ENCODE measurements around the gene CST8.

DNA sequence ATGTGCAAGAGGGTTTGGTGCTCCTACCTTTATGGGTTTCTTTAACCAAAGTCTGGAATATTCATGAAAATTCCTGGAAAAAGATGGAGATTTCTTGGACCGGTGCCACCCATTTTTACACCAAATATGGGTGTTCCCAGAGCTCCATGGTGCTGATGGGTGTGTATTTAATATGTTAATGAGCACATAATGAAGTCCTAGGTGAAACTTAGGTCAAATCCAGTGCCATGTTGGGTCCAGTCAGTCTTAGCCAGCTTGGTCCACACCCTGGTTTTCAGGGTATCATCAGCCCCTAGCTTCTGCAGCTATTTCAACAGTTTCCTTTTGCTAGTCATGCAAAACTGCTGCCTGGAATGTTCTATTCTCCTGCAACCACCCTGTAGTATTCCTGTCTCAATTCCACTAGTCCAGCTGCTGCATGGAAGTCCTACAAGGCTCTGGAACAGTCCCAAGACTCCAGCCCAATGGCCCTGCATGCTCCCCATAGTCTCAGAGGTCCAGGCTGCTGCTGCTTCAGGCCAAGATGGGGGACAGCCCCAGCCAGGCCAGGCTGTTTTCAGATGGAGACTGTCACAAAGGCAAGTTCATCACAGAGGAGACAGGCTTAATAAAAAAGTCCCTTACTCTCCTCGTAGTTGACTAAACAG, 45.5 kb downstream of the CST8 start:
- TF ChIP-seq, protein P1, sequence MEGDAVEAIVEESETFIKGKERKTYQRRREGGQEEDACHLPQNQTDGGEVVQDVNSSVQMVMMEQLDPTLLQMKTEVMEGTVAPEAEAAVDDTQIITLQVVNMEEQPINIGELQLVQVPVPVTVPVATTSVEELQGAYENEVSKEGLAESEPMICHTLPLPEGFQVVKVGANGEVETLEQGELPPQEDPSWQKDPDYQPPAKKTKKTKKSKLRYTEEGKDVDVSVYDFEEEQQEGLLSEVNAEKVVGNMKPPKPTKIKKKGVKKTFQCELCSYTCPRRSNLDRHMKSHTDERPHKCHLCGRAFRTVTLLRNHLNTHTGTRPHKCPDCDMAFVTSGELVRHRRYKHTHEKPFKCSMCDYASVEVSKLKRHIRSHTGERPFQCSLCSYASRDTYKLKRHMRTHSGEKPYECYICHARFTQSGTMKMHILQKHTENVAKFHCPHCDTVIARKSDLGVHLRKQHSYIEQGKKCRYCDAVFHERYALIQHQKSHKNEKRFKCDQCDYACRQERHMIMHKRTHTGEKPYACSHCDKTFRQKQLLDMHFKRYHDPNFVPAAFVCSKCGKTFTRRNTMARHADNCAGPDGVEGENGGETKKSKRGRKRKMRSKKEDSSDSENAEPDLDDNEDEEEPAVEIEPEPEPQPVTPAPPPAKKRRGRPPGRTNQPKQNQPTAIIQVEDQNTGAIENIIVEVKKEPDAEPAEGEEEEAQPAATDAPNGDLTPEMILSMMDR (IDR thresholded peaks at IDR 0.05): no peak
- no peak for TF ChIP-seq POLR2A (IDR thresholded peaks at IDR 0.05)
